HL-60 (cell line): Measurements from ENCODE around the gene GPR183.

Experiments
- CTCF ChIP-seq: IDR thresholded peaks from one replicate; pipeline ENCODE4 v1.5.1; 2011; ENCODE audit warnings: low read length, control low read depth, inconsistent platforms; ENCODE audit not compliant: insufficient read depth
- REST ChIP-seq: IDR thresholded peaks from 2 replicates; pipeline ENCODE4 v1.6.1; 2012; ENCODE audit warnings: low read depth; ENCODE audit not compliant: insufficient replicate concordance

- no peak for TF ChIP-seq CTCF
- TF ChIP-seq REST = no peak
Measured at GRCh38 chr13:99273128-99273527, 34.1 kb downstream of the GPR183 start.
